HG03280 (cell line): ENCODE data around the gene HADHA.

Source experiments
- ATAC-seq: cut with Tn5 transposase; IDR thresholded peaks from one replicate; pipeline ENCODE4 v1.9.1; 2021; ENCODE audit warnings: mild to moderate bottlenecking, moderate library complexity; ENCODE audit not compliant: unreplicated experiment

Gene HADHA

GRCh38 chr2:26195040-26195984 lies 49.1 kb downstream of the HADHA start:
- ATAC-seq: no peak

- ATAC-seq: no peak
These were observed 50.7 kb downstream of the HADHA start for GRCh38 chr2:26193578-26194231.

GRCh38 chr2:26191316-26192159 lies 52.9 kb downstream of the HADHA start:
- no peak for ATAC-seq

- no peak for ATAC-seq
These were observed 54.1 kb downstream of the HADHA start for GRCh38 chr2:26190369-26190768.

GRCh38 chr2:26189751-26190150 lies 54.7 kb downstream of the HADHA start:
- no peak for ATAC-seq

- ATAC-seq: no peak
These were observed 55.3 kb downstream of the HADHA start for GRCh38 chr2:26189123-26189522.

GRCh38 chr2:26187537-26188104 lies 56.8 kb downstream of the HADHA start:
- no peak for ATAC-seq

- ATAC-seq: no peak
These were observed 57.3 kb downstream of the HADHA start for GRCh38 chr2:26187114-26187513.

GRCh38 chr2:26185954-26186770 lies 58.3 kb downstream of the HADHA start:
- ATAC-seq: no peak

GRCh38 chr2:26185304-26185928 lies 59.0 kb downstream of the HADHA start:
- ATAC-seq: no peak

- ATAC-seq: peak; percentile 59
These were observed 59.7 kb downstream of the HADHA start for GRCh38 chr2:26184555-26185303.

- ATAC-seq: no peak
These were observed 60.3 kb downstream of the HADHA start for GRCh38 chr2:26184121-26184520.

- no peak for ATAC-seq
These were observed 61.4 kb downstream of the HADHA start for GRCh38 chr2:26182887-26183630.

- ATAC-seq: no peak
These were observed 62.0 kb downstream of the HADHA start for GRCh38 chr2:26182441-26182840.

GRCh38 chr2:26179446-26179913 lies 65.0 kb downstream of the HADHA start:
- ATAC-seq: no peak

- no peak for ATAC-seq
These were observed 65.5 kb downstream of the HADHA start for GRCh38 chr2:26178746-26179436.

- no peak for ATAC-seq
These were observed 66.2 kb downstream of the HADHA start for GRCh38 chr2:26178246-26178645.
